COLO668 (cell line): Measurements from ENCODE around the gene LRRC4.

ENCODE experiments used
- DNase-seq: peaks from one replicate; lab custom pipeline; 2025; ENCODE audit not compliant: unreplicated experiment; lab: John Stamatoyannopoulos, UW

Gene LRRC4

GRCh38 chr7:127981965-127982364 is 49.3 kb downstream of the LRRC4 start:
- no peak for DNase-seq

DNA sequence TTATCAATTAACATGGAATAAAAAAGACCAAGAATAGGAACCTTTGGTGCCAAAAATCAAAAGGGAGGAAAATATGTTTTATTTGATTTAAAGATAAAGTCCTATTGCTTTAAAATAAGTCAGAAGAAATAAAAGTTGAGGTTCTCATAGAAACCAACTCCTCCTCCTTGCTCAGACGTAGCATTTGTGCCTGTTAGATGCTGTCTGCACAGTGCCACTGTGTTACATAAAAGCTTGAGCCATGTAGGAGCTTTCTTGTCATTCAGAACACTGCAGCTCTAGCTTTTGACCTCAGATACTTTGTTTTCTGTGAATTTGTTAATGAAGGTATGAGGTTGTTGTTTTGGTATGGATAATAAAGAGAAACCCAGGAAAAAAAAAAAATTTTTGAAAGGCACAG is 50.3 kb downstream of the LRRC4 start:
- no peak for DNase-seq

DNA sequence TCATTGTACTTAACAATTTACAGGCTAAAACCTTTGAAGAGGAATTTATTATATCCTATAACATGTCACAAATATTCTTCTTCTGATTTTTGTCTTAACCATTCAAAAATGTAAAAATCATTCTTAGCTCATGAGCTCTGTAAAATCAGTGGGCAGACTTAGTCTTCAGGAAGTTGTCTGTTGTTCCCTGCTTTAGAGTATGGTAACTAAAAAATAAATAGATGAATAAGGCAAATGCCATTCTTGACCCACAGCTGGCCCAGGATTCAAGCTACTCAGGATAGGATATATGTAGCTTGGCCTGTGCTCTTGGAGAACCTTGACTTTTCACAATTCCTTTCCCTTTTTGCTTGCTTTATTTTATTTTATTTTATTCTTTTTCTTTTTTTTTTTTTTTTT is 51.5 kb downstream of the LRRC4 start:
- no peak for DNase-seq

- no peak for DNase-seq
Observed at GRCh38 chr7:127979113-127979727, 52.0 kb downstream of the LRRC4 start.

GRCh38 chr7:127978421-127978820 is 52.8 kb downstream of the LRRC4 start:
- DNase-seq, result no peak
